ENCODE data around the gene PDZK1IP1.

PDZK1IP1 gene

GRCh38 chr1:47216278-47217059 is 26.6 kb upstream of the PDZK1IP1 start:
- ATAC-seq (ENCODE audit: insufficient read depth, low read depth) (no peak), DNase-seq (no peak)
- H3K4me3 ChIP-seq (ENCODE audit: low read depth in 1 of 2, low read length in 2 of 2): no peak overlapping the region
- H2AFZ ChIP-seq (ENCODE audit: low read depth, low read length): no peak overlapping the region
- H3K79me2 ChIP-seq (ENCODE audit: insufficient read depth, low read length): no peaks in the 10 kb centered on the region
- H4K20me1 ChIP-seq (ENCODE audit: insufficient read depth, low read length): no peaks in the 10 kb centered on the region
- H3K9me3 ChIP-seq (ENCODE audit: insufficient read depth, low read length, severe bottlenecking): no peaks in the 10 kb centered on the region
- H3K27me3 ChIP-seq (ENCODE audit: insufficient read depth, low read length, poor library complexity): peaks cover 5% of the 10 kb centered on the region
- no peak overlapping the region for H3K27ac ChIP-seq (ENCODE audit: low read length)
- no peak overlapping the region for H3K9ac ChIP-seq (ENCODE audit: low read depth, low read length)
- no peaks in the 10 kb centered on the region for H3K4me1 ChIP-seq (ENCODE audit: insufficient read depth, low read length)
- no peak overlapping the region for H3K4me2 ChIP-seq (ENCODE audit: insufficient read depth, low read length)
- TF ChIP-seq EZH2 (IDR thresholded peaks at IDR 0.05; ENCODE audit: borderline replicate concordance, low read depth, low read length, severe bottlenecking): no peak
- TF ChIP-seq, protein P1, sequence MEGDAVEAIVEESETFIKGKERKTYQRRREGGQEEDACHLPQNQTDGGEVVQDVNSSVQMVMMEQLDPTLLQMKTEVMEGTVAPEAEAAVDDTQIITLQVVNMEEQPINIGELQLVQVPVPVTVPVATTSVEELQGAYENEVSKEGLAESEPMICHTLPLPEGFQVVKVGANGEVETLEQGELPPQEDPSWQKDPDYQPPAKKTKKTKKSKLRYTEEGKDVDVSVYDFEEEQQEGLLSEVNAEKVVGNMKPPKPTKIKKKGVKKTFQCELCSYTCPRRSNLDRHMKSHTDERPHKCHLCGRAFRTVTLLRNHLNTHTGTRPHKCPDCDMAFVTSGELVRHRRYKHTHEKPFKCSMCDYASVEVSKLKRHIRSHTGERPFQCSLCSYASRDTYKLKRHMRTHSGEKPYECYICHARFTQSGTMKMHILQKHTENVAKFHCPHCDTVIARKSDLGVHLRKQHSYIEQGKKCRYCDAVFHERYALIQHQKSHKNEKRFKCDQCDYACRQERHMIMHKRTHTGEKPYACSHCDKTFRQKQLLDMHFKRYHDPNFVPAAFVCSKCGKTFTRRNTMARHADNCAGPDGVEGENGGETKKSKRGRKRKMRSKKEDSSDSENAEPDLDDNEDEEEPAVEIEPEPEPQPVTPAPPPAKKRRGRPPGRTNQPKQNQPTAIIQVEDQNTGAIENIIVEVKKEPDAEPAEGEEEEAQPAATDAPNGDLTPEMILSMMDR (IDR thresholded peaks at IDR 0.05; ENCODE audit: borderline replicate concordance, extremely low read depth, low read length, poor library complexity, severe bottlenecking): no peak
- H3K36me3 ChIP-seq (ENCODE audit: insufficient read depth, low read length): no peaks in the 10 kb centered on the region

DNA sequence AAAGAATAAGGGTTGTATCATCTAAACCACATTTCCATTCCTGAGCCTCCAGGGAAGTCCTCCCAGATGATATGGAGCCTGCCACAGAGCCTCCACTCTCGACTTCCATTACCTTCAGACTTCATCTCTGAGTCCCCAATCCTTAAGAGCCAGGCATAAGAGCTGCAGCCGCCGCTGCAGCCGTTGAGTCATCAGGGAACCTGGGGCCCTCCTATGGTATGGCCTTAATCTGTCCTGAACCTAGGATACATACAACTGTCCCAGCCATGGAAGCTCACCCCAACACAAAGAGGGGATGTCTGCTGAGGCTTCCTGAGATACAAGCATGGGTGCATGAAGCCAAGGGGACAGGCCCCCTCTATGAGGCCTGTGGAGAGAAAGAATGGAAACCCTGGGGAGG is 25.9 kb upstream of the PDZK1IP1 start:
- Histone ChIP-seq H3K27ac (ENCODE audit: low read length) (no peak overlapping the region), H3K9ac (ENCODE audit: low read depth, low read length) (no peak overlapping the region), H3K4me2 (ENCODE audit: insufficient read depth, low read length) (no peak overlapping the region), H3K36me3 (ENCODE audit: insufficient read depth, low read length) (no peaks in the 10 kb centered on the region), H4K20me1 (ENCODE audit: insufficient read depth, low read length) (no peaks in the 10 kb centered on the region), H3K4me3 (ENCODE audit: low read depth in 1 of 2, low read length in 2 of 2) (no peak overlapping the region), H3K79me2 (ENCODE audit: insufficient read depth, low read length) (no peaks in the 10 kb centered on the region), H3K4me1 (ENCODE audit: insufficient read depth, low read length) (no peaks in the 10 kb centered on the region), H2AFZ (ENCODE audit: low read depth, low read length) (no peak overlapping the region), H3K27me3 (ENCODE audit: insufficient read depth, low read length, poor library complexity) (peaks cover 6% of the 10 kb centered on the region), H3K9me3 (ENCODE audit: insufficient read depth, low read length, severe bottlenecking) (no peaks in the 10 kb centered on the region)
- TF ChIP-seq EZH2 (IDR thresholded peaks at IDR 0.05; ENCODE audit: borderline replicate concordance, low read depth, low read length, severe bottlenecking): no peak
- TF ChIP-seq, protein P1 (IDR thresholded peaks at IDR 0.05; ENCODE audit: borderline replicate concordance, extremely low read depth, low read length, poor library complexity, severe bottlenecking): no peak
- ATAC-seq (ENCODE audit: insufficient read depth, low read depth) (no peak), DNase-seq (no peak)

DNA sequence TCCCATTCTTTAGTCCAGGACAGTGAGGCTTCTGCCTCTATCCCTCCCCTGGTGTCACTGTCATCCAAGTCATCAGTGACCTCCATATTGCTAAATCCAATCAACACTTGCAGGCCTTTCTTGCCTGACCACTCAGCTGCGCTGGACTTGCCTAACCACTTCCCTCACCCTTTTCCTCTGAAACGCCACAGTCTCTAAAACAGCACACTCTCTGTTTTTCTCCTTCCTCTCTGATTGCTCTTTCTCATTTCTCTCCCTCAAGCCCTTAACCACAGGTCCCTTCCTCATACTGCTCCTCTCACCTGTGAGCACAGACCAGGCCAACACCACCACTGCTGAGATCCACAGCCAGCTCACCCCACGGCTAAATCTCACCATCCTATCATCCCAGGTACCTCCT is 24.7 kb upstream of the PDZK1IP1 start:
- no peak overlapping the region for H3K9ac ChIP-seq (ENCODE audit: low read depth, low read length)
- H3K27me3 ChIP-seq (ENCODE audit: insufficient read depth, low read length, poor library complexity): peaks cover 9% of the 10 kb centered on the region
- no peaks in the 10 kb centered on the region for H3K9me3 ChIP-seq (ENCODE audit: insufficient read depth, low read length, severe bottlenecking)
- H2AFZ ChIP-seq (ENCODE audit: low read depth, low read length): no peak overlapping the region
- TF ChIP-seq, protein P1 (IDR thresholded peaks at IDR 0.05; ENCODE audit: borderline replicate concordance, extremely low read depth, low read length, poor library complexity, severe bottlenecking): no peak
- no peak for TF ChIP-seq EZH2 (IDR thresholded peaks at IDR 0.05; ENCODE audit: borderline replicate concordance, low read depth, low read length, severe bottlenecking)
- no peak for ATAC-seq (ENCODE audit: insufficient read depth, low read depth)
- H3K27ac ChIP-seq (ENCODE audit: low read length): no peak overlapping the region
- DNase-seq: no peak
- H3K36me3 ChIP-seq (ENCODE audit: insufficient read depth, low read length): no peaks in the 10 kb centered on the region
- H3K4me2 ChIP-seq (ENCODE audit: insufficient read depth, low read length): no peak overlapping the region
- H4K20me1 ChIP-seq (ENCODE audit: insufficient read depth, low read length): no peaks in the 10 kb centered on the region
- no peaks in the 10 kb centered on the region for H3K79me2 ChIP-seq (ENCODE audit: insufficient read depth, low read length)
- no peak overlapping the region for H3K4me3 ChIP-seq (ENCODE audit: low read depth in 1 of 2, low read length in 2 of 2)
- no peaks in the 10 kb centered on the region for H3K4me1 ChIP-seq (ENCODE audit: insufficient read depth, low read length)

Data from DND-41 (cell line).